GM19328 (cell line): Measurements from ENCODE around the gene SLC22A14.

Experiments used
- ATAC-seq: cut with Tn5 transposase; IDR thresholded peaks from one replicate; pipeline ENCODE4 v1.9.1; 2021; ENCODE audit warnings: mild to moderate bottlenecking, moderate library complexity; ENCODE audit not compliant: unreplicated experiment

SLC22A14 gene

GRCh38 chr3:38343797-38344594 lies 61.9 kb downstream of the SLC22A14 start:
- no peak for ATAC-seq

- peak; percentile 17 for ATAC-seq
These were observed 63.9 kb downstream of the SLC22A14 start for GRCh38 chr3:38345879-38346586.

- peak; percentile 99 for ATAC-seq
These were observed 64.7 kb downstream of the SLC22A14 start, which contains the start of gene XYLB for GRCh38 chr3:38346587-38347410. TSS of gene XYLB (plus strand) at chr3:38346785. CDS start at chr3:38346869, 84 bp downstream.

GRCh38 chr3:38347421-38348200 lies 65.5 kb downstream of the SLC22A14 start:
- ATAC-seq, result no peak

- ATAC-seq, result no peak
These were observed 66.8 kb downstream of the SLC22A14 start for GRCh38 chr3:38348903-38349302.

- ATAC-seq, result no peak
These were observed 67.7 kb downstream of the SLC22A14 start for GRCh38 chr3:38349684-38350359.

GRCh38 chr3:38353151-38353550 lies 71.1 kb downstream of the SLC22A14 start:
- ATAC-seq, result no peak

- no peak for ATAC-seq
These were observed 72.7 kb downstream of the SLC22A14 start for GRCh38 chr3:38354588-38355330.

- ATAC-seq, result no peak
These were observed 76.9 kb downstream of the SLC22A14 start for GRCh38 chr3:38359038-38359437.

GRCh38 chr3:38360345-38360744 lies 78.3 kb downstream of the SLC22A14 start:
- ATAC-seq, result no peak

GRCh38 chr3:38361496-38361895 lies 79.4 kb downstream of the SLC22A14 start:
- no peak for ATAC-seq

- ATAC-seq, result no peak
These were observed 80.7 kb downstream of the SLC22A14 start for GRCh38 chr3:38362825-38363224.

- ATAC-seq, result no peak
These were observed 82.8 kb downstream of the SLC22A14 start for GRCh38 chr3:38364721-38365400.

GRCh38 chr3:38365469-38366062 lies 83.5 kb downstream of the SLC22A14 start:
- ATAC-seq, result no peak

GRCh38 chr3:38366082-38366481 lies 84.0 kb downstream of the SLC22A14 start:
- ATAC-seq, result no peak

- ATAC-seq, result no peak
These were observed 85.7 kb downstream of the SLC22A14 start for GRCh38 chr3:38367779-38368178.
